Keratinocyte (primary cell): ENCODE measurements around the gene CPS1.

Source experiments
- CTCF ChIP-seq, 3 experiments: IDR thresholded peaks in 1 of 3; conservative IDR thresholded peaks in 1 of 3; optimal IDR thresholded peaks in 1 of 3; 2 replicates in 2 of 3; 3 replicates in 1 of 3; pipeline versions ENCODE3 to v1.5.1; 2011; ENCODE audit warnings: low read length in 3 of 3, mild to moderate bottlenecking in 3 of 3, moderate library complexity in 2 of 3, control low read depth in 1 of 3, inconsistent platforms in 1 of 3; ENCODE audit not compliant: insufficient read depth in 2 of 3; ENCODE audit errors: extremely low read depth in 1 of 3
- EZH2 ChIP-seq: IDR thresholded peaks from one replicate; pipeline ENCODE4 v1.6.1; 2012; ENCODE audit warnings: inconsistent platforms, mild to moderate bottlenecking, low read length, moderate library complexity

GRCh38 chr2:210540471-210540870, 15.9 kb upstream of the CPS1 start:
- TF ChIP-seq EZH2 = no peak
- TF ChIP-seq CTCF (optimal IDR thresholded peaks at IDR 0.05 in 1 of 3, IDR thresholded peaks at IDR 0.05 in 1 of 3, conservative IDR thresholded peaks at IDR 0.05 in 1 of 3; ENCODE audit: extremely low read depth in 1 of 3, insufficient read depth in 2 of 3, low read length in 3 of 3) = no peak
